GM08714 (cell line): Measurements from ENCODE around the gene KRTAP17-1.
"Not testable (repeated sequence)": the region's sequence is repeated elsewhere in the genome, so short reads cannot be mapped to it uniquely, and the experiment has no call there.

ENCODE experiments used
- H3K4me3 ChIP-seq: fragments of 200-500 bp; sonication (Bioruptor generic); 2 replicates; pipeline ENCODE4 v1.5.1; 2014; ENCODE audit warnings: mild to moderate bottlenecking, low read length, inconsistent platforms
- ZNF274 ChIP-seq: IDR thresholded peaks from 2 replicates; pipeline ENCODE4 v1.6.1; 2012; ENCODE audit warnings: mild to moderate bottlenecking, low read depth, low read length

The KRTAP17-1 gene

GRCh38 chr17:41301204-41301790 is 14.2 kb downstream of the KRTAP17-1 start:
- no peak for TF ChIP-seq ZNF274
- no peak overlapping the region for H3K4me3 ChIP-seq

GRCh38 chr17:41298458-41299135 is 16.9 kb downstream of the KRTAP17-1 start:
- no peak for TF ChIP-seq ZNF274
- no peak overlapping the region for H3K4me3 ChIP-seq

GRCh38 chr17:41296846-41297245 is 18.7 kb downstream of the KRTAP17-1 start:
- TF ChIP-seq ZNF274 = no peak
- no peak overlapping the region for H3K4me3 ChIP-seq

- H3K4me3 ChIP-seq = no peak overlapping the region
- TF ChIP-seq ZNF274 = no peak
These were observed 21.5 kb downstream of the KRTAP17-1 start for GRCh38 chr17:41294016-41294415.

- no peak overlapping the region for H3K4me3 ChIP-seq
- no peak for TF ChIP-seq ZNF274
These were observed 28.5 kb downstream of the KRTAP17-1 start for GRCh38 chr17:41287050-41287449.

- H3K4me3 ChIP-seq = no peak overlapping the region
- TF ChIP-seq ZNF274 = no peak
These were observed 31.0 kb downstream of the KRTAP17-1 start for GRCh38 chr17:41284546-41284945.

- TF ChIP-seq ZNF274 = no peak
- H3K4me3 ChIP-seq = no peak overlapping the region
These were observed 31.5 kb downstream of the KRTAP17-1 start for GRCh38 chr17:41284043-41284442.

GRCh38 chr17:41278176-41278955 is 37.1 kb downstream of the KRTAP17-1 start:
- TF ChIP-seq ZNF274 = no peak
- no peak overlapping the region for H3K4me3 ChIP-seq

GRCh38 chr17:41275648-41276190 is 39.8 kb downstream of the KRTAP17-1 start, which contains the start of gene KRTAP9-7:
Gene KRTAP9-7, plus strand, starts transcription at chr17:41275698. Its CDS starts 0 bp downstream, at chr17:41275698.
- not testable (repeated sequence) for H3K4me3 ChIP-seq

GRCh38 chr17:41271858-41272257 is 43.7 kb downstream of the KRTAP17-1 start:
- no peak for TF ChIP-seq ZNF274

GRCh38 chr17:41271323-41271722 is 44.2 kb downstream of the KRTAP17-1 start:
- not testable (repeated sequence) for H3K4me3 ChIP-seq

More at GRCh38 chr17:41271858-41272257, 43.7 kb downstream of the KRTAP17-1 start:
- H3K4me3 ChIP-seq = no peak overlapping the region

- no peak overlapping the region for H3K4me3 ChIP-seq
- no peak for TF ChIP-seq ZNF274
These were observed 47.8 kb downstream of the KRTAP17-1 start for GRCh38 chr17:41267711-41268110.

- TF ChIP-seq ZNF274 = no peak
These were observed 50.4 kb downstream of the KRTAP17-1 start, which contains the start of gene KRTAP9-6 for GRCh38 chr17:41265078-41265477. Gene KRTAP9-6, plus strand, starts transcription at chr17:41265378. Its CDS starts 0 bp downstream, at chr17:41265378.

More at GRCh38 chr17:41265078-41265477, 50.4 kb downstream of the KRTAP17-1 start, which contains the start of gene KRTAP9-6:
- H3K4me3 ChIP-seq = no peak within 1 kb of the TSS
